Kidney glomerular epithelial cell (primary cell): ENCODE measurements around the gene RHOBTB1.

Experiments
- DNase-seq: peaks from one replicate; lab custom pipeline; 2025; lab: John Stamatoyannopoulos, UW

RHOBTB1 gene

GRCh38 chr10:60964257-60965235 is 20.6 kb upstream of the RHOBTB1 start:
- DNase-seq, result peak; percentile 98

GRCh38 chr10:60963441-60964256 is 19.7 kb upstream of the RHOBTB1 start:
- DNase-seq, result peak; percentile 61

- DNase-seq, result no peak
Measured at GRCh38 chr10:60962946-60963345, 19.0 kb upstream of the RHOBTB1 start.

- no peak for DNase-seq
Measured at GRCh38 chr10:60960913-60961312, 16.9 kb upstream of the RHOBTB1 start.

GRCh38 chr10:60960031-60960430 is 16.0 kb upstream of the RHOBTB1 start:
- no peak for DNase-seq

GRCh38 chr10:60958892-60959601 is 15.1 kb upstream of the RHOBTB1 start:
- no peak for DNase-seq

GRCh38 chr10:60957667-60958221 is 13.8 kb upstream of the RHOBTB1 start:
- no peak for DNase-seq

GRCh38 chr10:60955957-60956425 is 12.0 kb upstream of the RHOBTB1 start:
- peak; percentile 51 for DNase-seq

GRCh38 chr10:60955316-60955715 is 11.3 kb upstream of the RHOBTB1 start:
- peak; percentile 17 for DNase-seq

GRCh38 chr10:60954035-60954434 is 10.1 kb upstream of the RHOBTB1 start:
- no peak for DNase-seq

- no peak for DNase-seq
Measured at GRCh38 chr10:60953420-60953819, 9.4 kb upstream of the RHOBTB1 start.

- DNase-seq, result no peak
Measured at GRCh38 chr10:60952846-60953220, 8.8 kb upstream of the RHOBTB1 start.

- no peak for DNase-seq
Measured at GRCh38 chr10:60952067-60952845, 8.3 kb upstream of the RHOBTB1 start.

- no peak for DNase-seq
Measured at GRCh38 chr10:60951272-60951724, 7.3 kb upstream of the RHOBTB1 start.

GRCh38 chr10:60950300-60950699 is 6.3 kb upstream of the RHOBTB1 start:
- DNase-seq, result no peak

- no peak for DNase-seq
Measured at GRCh38 chr10:60948851-60949250, 4.9 kb upstream of the RHOBTB1 start.

GRCh38 chr10:60944910-60945297 is 919 bp upstream of the RHOBTB1 start:
- DNase-seq, result no peak

- DNase-seq, result no peak
Measured at GRCh38 chr10:60943316-60944057, 498 bp downstream of the RHOBTB1 start.

GRCh38 chr10:60942788-60943315 is 1.1 kb downstream of the RHOBTB1 start:
- DNase-seq, result no peak
